ENCODE data around the gene WAS. TPM values are rescaled to one million over a fixed set of nuclear protein-coding genes. Genes with fewer than 3 reads are reported as not detected.
"Not testable (repeated sequence)": the region's sequence is repeated elsewhere in the genome, so short reads cannot be mapped to it uniquely, and the experiment has no call there.

The WAS gene
- total RNA-seq, 1 experiment from 2014 or later, result 63.4 TPM

DNA sequence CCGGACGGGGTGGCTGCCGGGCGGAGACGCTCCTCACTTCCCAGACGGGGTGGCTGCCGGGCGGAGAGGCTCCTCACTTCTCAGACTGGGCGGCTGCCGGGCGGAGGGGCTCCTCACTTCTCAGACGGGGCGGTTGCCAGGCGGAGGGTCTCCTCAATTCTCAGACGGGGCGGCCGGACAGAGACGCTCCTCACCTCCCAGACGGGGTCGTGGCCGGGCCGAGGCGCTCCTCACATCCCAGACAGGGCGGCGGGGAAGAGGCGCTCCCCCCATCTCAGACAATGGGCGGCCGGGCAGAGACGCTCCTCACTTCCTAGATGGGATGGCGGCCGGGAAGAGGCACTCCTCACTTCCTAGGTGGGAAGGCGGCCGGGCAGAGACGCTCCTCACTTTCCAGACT lies 23.9 kb upstream of the WAS start:
- H2AFZ ChIP-seq (ENCODE audit: low read length); H3K4me1 ChIP-seq (ENCODE audit: low read length); H4K20me1 ChIP-seq (ENCODE audit: insufficient read depth, low read depth, low read length); H3K27me3 ChIP-seq (ENCODE audit: low read length); DNase-seq; H3K4me3 ChIP-seq (ENCODE audit: low read length); H3K27ac ChIP-seq (ENCODE audit: low read length); H3K36me3 ChIP-seq (ENCODE audit: insufficient read depth, low read length); H3K9me3 ChIP-seq (ENCODE audit: low read length); H3K79me2 ChIP-seq (ENCODE audit: low read length); H3K9ac ChIP-seq (ENCODE audit: low read length); H3K9me2 ChIP-seq (replicated peaks; ENCODE audit: insufficient read depth, low read length); H3K4me2 ChIP-seq (ENCODE audit: low read depth, low read length, poor library complexity, severe bottlenecking): not testable (repeated sequence)

DNA sequence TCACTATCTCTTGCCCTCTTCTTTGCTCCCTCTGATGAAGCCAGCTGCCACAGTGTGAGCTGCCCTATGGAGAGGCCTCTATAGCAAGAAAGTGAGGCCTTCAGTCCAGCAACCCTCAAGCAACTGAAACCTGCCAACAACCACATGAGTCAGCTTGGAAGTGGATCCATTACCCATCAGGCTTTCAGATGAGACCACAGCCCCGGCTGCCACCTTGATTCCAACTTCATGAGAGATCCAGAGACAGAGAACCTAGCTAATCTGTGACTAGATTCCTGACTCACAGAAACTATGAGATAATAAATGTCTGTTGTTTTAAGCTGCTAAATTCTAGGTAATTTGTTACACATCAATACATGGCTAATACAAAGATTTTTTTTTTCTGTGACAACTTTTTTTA lies 20.4 kb upstream of the WAS start:
- Histone ChIP-seq H3K27me3 (ENCODE audit: low read length) (no peaks in the 10 kb centered on the region), H3K4me3 (ENCODE audit: low read length) (no peak overlapping the region), H2AFZ (ENCODE audit: low read length) (no peak overlapping the region), H4K20me1 (ENCODE audit: insufficient read depth, low read depth, low read length) (no peaks in the 10 kb centered on the region), H3K4me2 (ENCODE audit: low read depth, low read length, poor library complexity, severe bottlenecking) (no peak overlapping the region), H3K27ac (ENCODE audit: low read length) (no peak overlapping the region), H3K9ac (ENCODE audit: low read length) (no peak overlapping the region), H3K4me1 (ENCODE audit: low read length) (no peaks in the 10 kb centered on the region), H3K79me2 (ENCODE audit: low read length) (no peaks in the 10 kb centered on the region), H3K9me3 (ENCODE audit: low read length) (no peaks in the 10 kb centered on the region), H3K36me3 (ENCODE audit: insufficient read depth, low read length) (no peaks in the 10 kb centered on the region), H3K9me2 (replicated peaks; ENCODE audit: insufficient read depth, low read length) (no peaks in the 10 kb centered on the region)
- DNase-seq, result no peak

DNA sequence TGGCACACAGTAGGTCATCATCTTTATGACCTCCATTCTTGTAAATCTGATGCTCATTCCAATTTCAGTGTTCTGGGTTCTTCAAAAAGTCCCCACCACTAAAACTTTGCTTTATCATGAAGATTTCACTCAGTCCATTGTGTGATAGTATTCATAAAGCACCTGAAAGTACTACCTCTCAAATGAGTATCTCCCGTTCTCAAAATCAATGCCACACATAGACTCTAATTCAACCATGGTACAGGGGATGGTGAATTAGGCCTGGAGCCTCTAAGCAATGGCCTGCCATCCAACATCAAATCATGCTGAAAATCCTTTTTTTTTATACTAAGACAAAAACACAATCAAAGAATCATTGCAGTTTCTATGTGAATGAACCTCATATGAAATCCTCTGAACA lies 19.4 kb upstream of the WAS start:
- no peaks in the 10 kb centered on the region for H3K9me3 ChIP-seq (ENCODE audit: low read length)
- H3K4me3 ChIP-seq (ENCODE audit: low read length), result no peak overlapping the region
- no peaks in the 10 kb centered on the region for H3K79me2 ChIP-seq (ENCODE audit: low read length)
- H3K9me2 ChIP-seq (replicated peaks; ENCODE audit: insufficient read depth, low read length), result no peaks in the 10 kb centered on the region
- H2AFZ ChIP-seq (ENCODE audit: low read length), result no peak overlapping the region
- H3K9ac ChIP-seq (ENCODE audit: low read length), result no peak overlapping the region
- no peaks in the 10 kb centered on the region for H3K36me3 ChIP-seq (ENCODE audit: insufficient read depth, low read length)
- peaks cover under 1% of the 10 kb centered on the region for H3K4me1 ChIP-seq (ENCODE audit: low read length)
- no peaks in the 10 kb centered on the region for H4K20me1 ChIP-seq (ENCODE audit: insufficient read depth, low read depth, low read length)
- no peak overlapping the region for H3K27ac ChIP-seq (ENCODE audit: low read length)
- H3K4me2 ChIP-seq (ENCODE audit: low read depth, low read length, poor library complexity, severe bottlenecking), result no peak overlapping the region
- H3K27me3 ChIP-seq (ENCODE audit: low read length), result no peaks in the 10 kb centered on the region
- DNase-seq, result no peak

DNA sequence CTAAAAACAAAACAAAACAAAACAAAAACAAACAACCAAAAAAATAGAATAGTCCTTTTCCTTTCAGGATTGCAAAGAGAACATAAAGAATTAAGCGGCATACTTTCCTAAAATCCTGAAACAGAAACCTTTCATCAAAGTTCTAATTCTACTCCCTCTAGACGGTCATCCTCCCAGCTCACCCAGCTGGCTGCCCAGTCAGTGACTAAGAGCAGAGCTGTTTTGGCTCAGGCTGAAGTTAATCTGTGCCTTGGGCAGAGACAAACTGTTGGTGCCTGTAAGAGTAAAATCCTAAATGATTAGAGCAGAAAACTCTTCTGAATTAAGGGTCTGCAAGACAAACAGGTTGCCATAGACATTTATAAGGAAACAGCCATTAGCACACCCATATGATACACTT lies 17.6 kb upstream of the WAS start:
- Histone ChIP-seq H3K27me3 (ENCODE audit: low read length) (no peaks in the 10 kb centered on the region), H3K36me3 (ENCODE audit: insufficient read depth, low read length) (no peaks in the 10 kb centered on the region), H3K4me2 (ENCODE audit: low read depth, low read length, poor library complexity, severe bottlenecking) (no peak overlapping the region), H3K9me3 (ENCODE audit: low read length) (no peaks in the 10 kb centered on the region), H3K4me1 (ENCODE audit: low read length) (peaks cover 8% of the 10 kb centered on the region), H2AFZ (ENCODE audit: low read length) (no peak overlapping the region), H4K20me1 (ENCODE audit: insufficient read depth, low read depth, low read length) (no peaks in the 10 kb centered on the region), H3K4me3 (ENCODE audit: low read length) (no peak overlapping the region), H3K9ac (ENCODE audit: low read length) (no peak overlapping the region), H3K27ac (ENCODE audit: low read length) (no peak overlapping the region), H3K9me2 (replicated peaks; ENCODE audit: insufficient read depth, low read length) (no peaks in the 10 kb centered on the region), H3K79me2 (ENCODE audit: low read length) (no peaks in the 10 kb centered on the region)
- no peak for DNase-seq

DNA sequence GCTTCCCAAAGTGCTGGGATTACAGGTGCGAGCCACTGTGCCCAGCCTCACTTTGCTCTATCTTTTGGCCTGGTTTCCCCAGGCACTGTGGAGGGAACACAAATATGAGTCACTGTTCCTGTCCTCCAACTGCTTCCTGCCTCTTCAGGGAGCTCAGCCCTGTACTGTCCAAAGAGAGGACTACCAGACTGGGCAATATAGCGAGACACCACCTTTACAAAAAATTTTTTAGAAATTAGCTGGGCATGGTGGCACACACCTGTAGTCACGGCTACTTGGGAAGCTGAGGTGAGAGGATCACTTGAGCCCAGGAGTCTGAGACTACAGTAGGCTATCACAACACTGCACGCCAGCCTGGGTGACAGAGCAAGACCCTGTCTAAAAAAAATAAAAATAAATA lies 16.9 kb upstream of the WAS start:
- no peaks in the 10 kb centered on the region for H4K20me1 ChIP-seq (ENCODE audit: insufficient read depth, low read depth, low read length)
- H3K27me3 ChIP-seq (ENCODE audit: low read length), result no peaks in the 10 kb centered on the region
- H3K9me3 ChIP-seq (ENCODE audit: low read length), result no peaks in the 10 kb centered on the region
- peaks cover 8% of the 10 kb centered on the region for H3K4me1 ChIP-seq (ENCODE audit: low read length)
- H2AFZ ChIP-seq (ENCODE audit: low read length), result no peak overlapping the region
- no peak overlapping the region for H3K27ac ChIP-seq (ENCODE audit: low read length)
- DNase-seq, result no peak
- no peaks in the 10 kb centered on the region for H3K36me3 ChIP-seq (ENCODE audit: insufficient read depth, low read length)
- H3K4me2 ChIP-seq (ENCODE audit: low read depth, low read length, poor library complexity, severe bottlenecking), result no peak overlapping the region
- no peaks in the 10 kb centered on the region for H3K79me2 ChIP-seq (ENCODE audit: low read length)
- H3K4me3 ChIP-seq (ENCODE audit: low read length), result no peak overlapping the region
- no peaks in the 10 kb centered on the region for H3K9me2 ChIP-seq (replicated peaks; ENCODE audit: insufficient read depth, low read length)
- H3K9ac ChIP-seq (ENCODE audit: low read length), result no peak overlapping the region

DNA sequence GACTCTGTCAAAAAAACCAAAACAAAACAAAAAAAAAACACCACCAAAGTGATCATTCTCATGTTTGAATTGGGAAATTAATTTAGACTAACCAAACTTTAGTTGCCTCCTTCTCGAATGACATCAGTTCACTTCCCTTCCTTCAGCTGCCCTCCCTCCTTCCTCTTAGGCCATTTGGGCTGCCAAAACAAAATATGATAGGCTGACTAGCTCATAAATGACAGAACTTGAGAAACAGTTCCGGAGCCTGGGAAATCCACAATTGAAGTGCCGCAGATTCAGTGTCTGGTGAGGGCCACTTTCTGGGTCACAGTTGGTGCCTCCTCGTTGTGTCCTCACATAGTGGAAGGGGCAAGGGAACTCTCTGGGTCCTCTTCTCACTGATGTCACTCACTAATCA lies 16.1 kb upstream of the WAS start:
- DNase-seq, result no peak
- Histone ChIP-seq H3K9ac (ENCODE audit: low read length) (no peak overlapping the region), H3K27ac (ENCODE audit: low read length) (no peak overlapping the region), H3K9me2 (replicated peaks; ENCODE audit: insufficient read depth, low read length) (no peaks in the 10 kb centered on the region), H3K27me3 (ENCODE audit: low read length) (no peaks in the 10 kb centered on the region), H3K4me2 (ENCODE audit: low read depth, low read length, poor library complexity, severe bottlenecking) (no peak overlapping the region), H2AFZ (ENCODE audit: low read length) (no peak overlapping the region), H4K20me1 (ENCODE audit: insufficient read depth, low read depth, low read length) (no peaks in the 10 kb centered on the region), H3K4me1 (ENCODE audit: low read length) (peaks cover 8% of the 10 kb centered on the region), H3K79me2 (ENCODE audit: low read length) (no peaks in the 10 kb centered on the region), H3K4me3 (ENCODE audit: low read length) (no peak overlapping the region), H3K36me3 (ENCODE audit: insufficient read depth, low read length) (no peaks in the 10 kb centered on the region), H3K9me3 (ENCODE audit: low read length) (no peaks in the 10 kb centered on the region)

DNA sequence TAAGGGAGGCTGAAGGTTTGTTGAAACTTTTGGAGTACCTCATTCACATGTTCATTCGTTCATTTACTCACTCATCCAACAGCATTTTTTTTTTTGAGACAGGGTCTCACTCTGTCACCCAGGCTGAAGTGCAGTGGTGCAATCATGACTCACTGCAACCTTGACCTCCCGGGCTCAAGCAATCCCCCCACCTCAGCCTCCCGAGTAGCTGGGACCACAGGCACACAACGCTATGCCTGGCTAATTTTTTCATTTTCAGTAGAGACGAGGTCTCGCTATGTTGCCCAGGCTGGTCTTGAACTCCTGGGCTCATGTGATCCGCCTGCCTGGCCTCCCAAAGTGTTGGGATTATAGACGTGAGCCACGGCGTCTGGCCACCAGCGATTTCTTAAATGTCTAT lies 15.4 kb upstream of the WAS start:
- H3K79me2 ChIP-seq (ENCODE audit: low read length); H3K9me3 ChIP-seq (ENCODE audit: low read length); H4K20me1 ChIP-seq (ENCODE audit: insufficient read depth, low read depth, low read length); H3K4me1 ChIP-seq (ENCODE audit: low read length); H3K4me2 ChIP-seq (ENCODE audit: low read depth, low read length, poor library complexity, severe bottlenecking); H3K9ac ChIP-seq (ENCODE audit: low read length); H3K27ac ChIP-seq (ENCODE audit: low read length); H3K36me3 ChIP-seq (ENCODE audit: insufficient read depth, low read length); H3K9me2 ChIP-seq (replicated peaks; ENCODE audit: insufficient read depth, low read length); DNase-seq; H2AFZ ChIP-seq (ENCODE audit: low read length); H3K27me3 ChIP-seq (ENCODE audit: low read length); H3K4me3 ChIP-seq (ENCODE audit: low read length): not testable (repeated sequence)

DNA sequence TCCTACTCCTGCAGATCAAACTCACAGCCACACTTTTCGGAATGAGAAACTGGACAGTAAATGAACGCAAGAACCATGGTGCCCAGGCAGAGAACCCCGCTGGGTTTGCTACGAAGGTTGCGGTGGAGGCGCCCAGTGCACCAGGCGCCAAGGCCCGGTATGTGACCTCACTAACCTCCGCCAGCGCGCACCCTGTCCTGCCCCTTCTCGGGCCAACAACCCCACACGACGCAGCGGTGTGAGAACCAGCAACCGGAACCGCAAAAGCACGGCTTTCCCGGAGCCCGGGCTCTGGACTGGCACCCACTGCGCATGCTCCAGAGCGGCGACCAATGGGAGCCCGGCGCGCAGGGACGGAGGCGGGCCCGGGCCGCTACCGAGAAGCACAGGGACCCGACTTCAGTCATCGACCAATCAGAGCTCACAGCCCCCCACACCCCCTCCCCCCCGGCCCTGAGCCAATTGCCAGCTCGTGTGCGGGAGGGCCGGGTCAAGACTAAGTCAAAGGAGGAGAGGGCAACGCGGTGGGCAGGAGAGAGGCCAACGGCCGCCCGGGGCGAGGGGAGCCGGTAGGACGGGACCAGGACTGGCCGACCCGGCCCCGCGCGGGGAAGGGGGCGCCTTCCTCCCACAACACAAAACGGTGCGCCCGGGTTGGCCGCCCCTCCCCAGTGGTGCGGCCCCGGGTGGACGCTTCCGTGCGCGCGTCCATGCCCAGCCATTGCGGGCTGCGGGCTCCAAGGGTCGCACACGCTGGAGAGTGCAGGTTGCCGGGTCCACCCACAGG lies 7.3 kb upstream of the WAS start:
- no peaks in the 10 kb centered on the region for H3K9me3 ChIP-seq (ENCODE audit: low read length)
- H3K27ac ChIP-seq (ENCODE audit: low read length), result peak overlapping the region; percentile 31
- H4K20me1 ChIP-seq (ENCODE audit: insufficient read depth, low read depth, low read length), result no peaks in the 10 kb centered on the region
- H3K9me2 ChIP-seq (replicated peaks; ENCODE audit: insufficient read depth, low read length), result no peaks in the 10 kb centered on the region
- DNase-seq, result peak; percentile 94
- peak overlapping the region; percentile 90 for H3K9ac ChIP-seq (ENCODE audit: low read length)
- peaks cover 11% of the 10 kb centered on the region for H3K4me1 ChIP-seq (ENCODE audit: low read length)
- H3K4me2 ChIP-seq (ENCODE audit: low read depth, low read length, poor library complexity, severe bottlenecking), result peak overlapping the region; percentile 79
- no peak overlapping the region for H2AFZ ChIP-seq (ENCODE audit: low read length)
- H3K4me3 ChIP-seq (ENCODE audit: low read length), result peak overlapping the region; percentile 84
- no peaks in the 10 kb centered on the region for H3K36me3 ChIP-seq (ENCODE audit: insufficient read depth, low read length)
- H3K79me2 ChIP-seq (ENCODE audit: low read length), result peaks cover 4% of the 10 kb centered on the region; the same call in 1 of the 2 replicates
- H3K27me3 ChIP-seq (ENCODE audit: low read length), result no peaks in the 10 kb centered on the region

All from Karpas-422 (cell line).